ENCODE data around the gene SLC52A3.

SLC52A3 gene

DNA sequence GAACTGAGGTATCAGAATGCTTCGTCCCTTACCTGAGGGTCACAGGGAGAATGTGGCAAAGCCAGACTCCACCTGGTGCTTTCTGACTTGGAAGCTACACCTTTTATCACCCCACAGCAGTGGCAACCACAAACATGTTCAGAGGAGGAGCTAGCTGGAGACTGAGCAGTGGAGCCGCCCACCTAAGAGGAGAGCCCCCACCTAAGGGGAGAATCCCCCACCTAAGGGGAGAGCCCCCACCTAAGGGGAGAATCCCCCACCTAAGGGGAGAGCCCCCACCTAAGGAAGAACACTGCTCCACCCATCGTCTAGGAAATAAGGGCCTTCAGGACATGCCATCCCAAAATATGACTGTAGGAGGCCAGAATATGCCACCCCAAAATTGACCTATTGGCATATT, 4.0 kb downstream of the SLC52A3 start:
- DNase-seq: no peak

DNA sequence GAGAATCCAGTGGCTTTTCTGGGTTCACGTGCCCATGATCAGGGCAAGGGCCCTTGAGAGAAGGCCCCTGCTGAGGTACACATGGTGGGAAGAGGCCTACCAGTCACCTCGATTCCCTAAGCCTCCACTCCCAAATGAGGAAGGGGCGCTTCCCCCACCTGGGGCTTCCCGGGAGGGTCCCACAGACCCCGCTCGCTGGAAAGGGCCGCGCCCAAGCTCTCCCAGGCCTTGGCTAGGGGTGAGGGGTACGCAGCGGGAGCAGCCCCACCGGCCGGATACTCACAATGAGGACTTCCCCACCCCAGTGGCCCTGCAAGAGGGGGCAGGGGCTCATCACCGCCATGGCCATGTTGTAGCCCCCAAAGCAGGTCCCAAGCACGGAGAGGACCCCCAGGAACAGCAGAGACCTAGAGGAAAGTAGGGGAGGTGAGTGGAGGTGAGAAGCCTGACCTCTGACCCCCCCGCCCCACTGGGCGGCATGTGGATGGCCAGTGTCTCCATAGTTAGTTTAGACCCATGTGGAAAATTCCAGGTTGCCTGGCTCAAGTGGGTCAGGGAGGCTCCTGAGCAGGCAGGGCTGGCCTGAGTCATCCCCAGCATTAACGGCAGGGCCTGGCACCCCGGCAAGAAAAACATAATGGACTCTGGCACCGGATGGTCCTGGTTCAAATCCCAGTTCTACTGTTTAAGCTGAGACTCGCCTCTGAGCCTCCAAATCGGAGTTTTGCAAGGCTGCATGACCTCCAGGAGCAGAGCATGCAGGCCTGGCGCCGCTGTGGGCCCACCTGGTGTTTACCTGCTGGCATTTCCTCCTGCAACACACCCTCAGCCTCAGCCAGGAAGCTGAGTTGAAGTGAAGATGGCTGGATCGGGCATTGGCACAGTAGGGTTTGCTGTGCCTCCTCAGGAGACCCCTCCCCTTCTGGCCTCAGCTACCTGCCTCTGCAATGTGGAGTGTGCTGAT, 6.6 kb downstream of the SLC52A3 start:
- DNase-seq: no peak

DNA sequence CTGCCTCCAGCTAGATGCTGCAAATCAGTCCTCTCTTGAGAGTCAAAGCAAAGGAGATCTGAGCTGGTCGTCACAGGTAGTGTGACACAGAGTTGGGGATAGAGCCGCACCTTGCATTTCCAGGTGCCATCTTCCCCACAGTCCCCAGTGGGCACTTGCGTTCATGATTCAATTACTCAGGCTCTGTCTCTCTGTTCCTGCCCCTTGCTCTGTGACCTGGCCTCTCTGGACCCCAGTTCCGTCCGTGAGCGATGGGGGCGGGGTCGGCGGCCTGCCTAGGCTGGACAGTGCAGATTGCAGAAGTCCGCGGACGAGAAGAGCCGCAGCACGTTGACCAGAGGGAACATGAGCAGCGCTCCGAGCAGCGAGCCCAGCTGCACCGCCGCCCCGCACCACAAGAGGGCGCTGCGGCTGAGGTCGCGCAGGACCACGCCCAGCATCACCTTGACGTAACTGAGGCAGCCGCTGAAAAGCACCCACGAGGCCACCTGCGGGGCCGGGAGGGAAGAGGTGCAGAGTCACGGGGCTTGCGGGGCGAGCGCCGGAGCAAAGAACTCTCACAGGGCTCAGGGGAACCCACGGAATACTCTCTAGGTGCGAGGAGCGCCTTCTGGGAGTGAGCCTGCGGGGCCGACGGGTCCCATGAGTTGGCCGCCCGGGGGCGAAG, 7.4 kb downstream of the SLC52A3 start:
- no peak for DNase-seq

DNA sequence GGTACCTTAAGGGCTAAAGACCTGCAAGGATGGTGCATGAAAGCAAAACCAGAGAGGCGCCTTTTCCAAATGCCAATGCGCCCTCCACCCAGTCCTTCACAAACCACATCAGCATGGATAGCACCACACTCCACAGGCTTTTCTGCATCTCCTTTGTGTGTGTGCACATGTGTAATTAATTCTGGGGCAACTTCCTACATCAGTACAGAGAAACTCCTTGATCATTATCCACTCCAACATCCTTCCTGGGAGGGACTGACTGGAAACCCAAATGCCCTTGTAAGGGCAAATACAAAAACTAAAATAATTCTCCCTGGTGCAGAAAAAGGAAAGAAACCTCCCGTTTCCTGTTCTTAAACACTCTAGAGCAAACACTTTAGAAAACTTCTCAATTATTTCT, 10.8 kb downstream of the SLC52A3 start:
- no peak for DNase-seq

DNA sequence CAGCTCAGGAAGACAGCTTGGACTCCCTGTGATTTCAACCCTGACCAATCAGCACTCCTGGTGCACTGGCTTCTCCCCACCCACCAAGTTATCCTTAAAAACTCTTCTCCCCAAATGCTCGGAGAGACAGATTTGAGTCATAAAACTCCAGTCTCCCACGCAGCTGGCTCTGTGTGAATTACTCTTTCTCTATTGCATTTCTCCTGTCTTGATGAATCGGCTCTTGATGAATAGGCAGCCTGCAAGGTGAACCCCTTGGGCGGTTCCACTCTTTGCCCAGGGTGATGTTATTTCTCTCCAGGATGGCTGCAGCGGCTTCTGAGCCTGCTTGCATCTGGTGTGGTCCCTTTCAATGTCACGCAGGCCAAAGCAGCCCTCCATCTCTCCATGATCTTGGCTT, 12.4 kb downstream of the SLC52A3 start:
- DNase-seq: no peak

DNA sequence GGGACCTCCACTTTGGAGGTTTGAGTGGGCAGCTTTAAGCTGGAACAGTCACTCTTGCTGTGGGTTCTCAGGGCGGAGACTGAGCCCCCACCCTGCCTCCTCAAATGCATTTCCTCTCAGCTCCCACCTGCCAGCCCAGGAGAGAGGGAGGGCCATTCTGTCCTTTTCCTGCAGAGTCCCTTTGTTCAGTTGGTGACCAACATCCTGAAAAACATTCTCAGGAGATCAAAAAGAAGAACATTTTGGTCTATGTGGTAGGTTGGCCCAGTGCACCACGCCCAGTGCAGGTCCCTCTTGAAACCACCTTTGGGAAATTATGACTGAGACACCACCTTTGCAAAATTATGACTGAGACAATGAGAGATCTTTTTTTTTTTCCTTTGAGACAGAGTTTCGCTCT, 13.4 kb downstream of the SLC52A3 start:
- no peak for DNase-seq

DNA sequence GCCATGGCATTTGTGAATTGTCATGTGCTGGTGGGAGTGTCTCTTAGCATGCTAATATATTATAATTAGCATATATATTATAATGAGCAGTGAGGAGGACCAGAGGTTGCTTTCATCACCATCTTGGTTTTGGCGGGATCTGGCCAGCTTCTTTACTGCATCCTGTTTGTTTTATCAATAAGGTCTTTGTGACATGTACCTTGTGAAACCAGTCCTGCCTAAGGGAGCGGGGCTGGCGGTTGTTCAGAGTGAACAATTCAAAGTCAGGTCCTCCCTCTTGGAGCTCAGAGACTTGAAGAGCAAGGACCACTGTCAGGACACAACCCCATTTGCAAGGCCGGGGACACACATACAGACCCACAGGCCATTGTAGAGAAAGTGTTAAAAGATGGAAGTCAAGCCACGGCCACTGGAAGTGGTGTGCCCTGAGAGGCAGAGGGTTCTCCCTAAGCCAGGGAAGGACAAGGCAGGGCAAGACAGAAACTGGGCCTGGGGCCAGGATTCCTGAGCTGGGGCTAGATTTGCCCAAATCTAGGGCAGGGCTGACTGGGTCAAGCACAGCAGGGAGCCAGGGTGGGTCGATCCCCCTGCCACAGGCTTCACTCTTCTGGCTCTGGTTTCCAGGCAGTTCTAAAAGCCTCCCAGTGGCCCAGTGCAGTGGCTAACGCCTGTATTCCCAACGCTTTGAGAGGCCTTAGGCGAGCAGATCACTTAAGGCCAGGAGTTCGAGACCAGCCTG, 14.2 kb downstream of the SLC52A3 start:
- DNase-seq: no peak

DNA sequence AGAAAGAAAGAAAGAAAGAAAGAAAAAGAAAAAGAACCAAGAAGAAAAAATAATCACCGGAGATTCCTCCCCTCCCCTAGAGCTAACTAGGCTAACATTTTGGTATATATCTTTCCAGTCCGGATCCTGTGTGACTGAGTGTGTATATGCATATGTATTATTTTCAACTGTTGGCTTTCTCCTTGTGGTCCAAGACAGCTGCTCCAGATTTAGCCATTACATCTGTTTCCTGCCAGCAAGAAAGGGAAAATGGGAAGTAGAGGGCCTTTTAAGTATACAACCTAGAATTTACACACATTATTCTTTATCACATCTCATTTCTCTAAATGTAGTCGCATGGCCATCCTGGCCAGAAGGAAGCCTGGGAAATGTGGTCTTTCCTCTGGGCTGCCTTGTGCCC, 15.2 kb downstream of the SLC52A3 start:
- DNase-seq: no peak

DNA sequence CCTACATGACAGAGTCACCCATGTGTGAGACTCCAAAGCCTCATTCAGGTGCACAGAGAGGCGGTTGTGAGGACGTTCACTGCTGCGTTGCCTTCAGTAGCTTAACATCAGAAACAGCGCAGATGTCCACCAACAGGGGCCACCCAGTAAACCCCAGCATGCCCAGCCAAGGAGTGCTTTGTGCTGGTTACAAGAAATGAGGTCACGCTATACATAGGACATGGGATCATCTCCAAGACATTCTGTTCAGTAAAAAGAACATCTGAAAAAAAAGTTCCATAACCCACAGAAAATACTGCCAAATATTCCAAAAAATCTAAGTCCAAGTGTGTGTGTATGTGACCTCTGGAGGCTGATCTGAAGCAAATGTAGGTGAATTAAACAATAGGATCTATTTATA, 16.0 kb downstream of the SLC52A3 start:
- DNase-seq: no peak

DNA sequence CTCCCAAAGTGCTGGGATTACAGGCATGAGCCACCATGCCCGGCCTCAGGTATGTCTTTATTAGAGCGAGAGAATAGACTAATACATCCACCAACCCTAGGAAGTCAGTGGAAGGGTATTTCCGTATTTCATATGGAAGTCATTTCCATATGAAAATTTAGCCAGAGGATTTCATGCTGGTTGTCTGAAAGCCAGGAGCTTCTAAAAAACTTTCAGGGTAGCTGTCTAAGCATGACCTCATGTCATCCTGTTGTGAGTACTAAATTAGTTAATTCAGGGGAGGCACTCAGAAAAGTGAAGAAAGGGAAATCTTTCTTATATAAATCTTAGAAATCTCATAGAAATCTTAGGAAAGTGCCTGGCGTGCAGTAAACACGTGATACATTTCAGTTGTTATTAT, 16.5 kb downstream of the SLC52A3 start:
- DNase-seq: no peak

DNA sequence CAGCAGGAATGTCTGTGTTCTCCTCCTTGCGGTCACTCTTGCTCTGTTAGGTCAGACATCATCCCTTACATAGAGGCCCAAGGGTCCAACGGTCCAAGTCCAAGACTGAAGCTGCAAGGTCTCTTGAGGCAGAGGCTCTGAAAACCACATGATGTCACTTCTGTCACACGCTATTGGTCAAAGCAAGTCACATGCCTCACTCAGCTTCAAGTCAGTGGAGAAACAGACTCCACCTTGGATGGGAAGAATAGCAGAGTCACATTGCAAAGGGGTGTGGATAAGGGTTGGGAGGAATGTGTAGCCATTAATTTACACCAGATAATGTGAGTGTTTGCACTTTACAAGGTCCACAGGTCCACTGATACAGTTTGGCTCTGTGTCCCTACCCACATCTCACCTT, 17.5 kb downstream of the SLC52A3 start:
- peak; percentile 21 for DNase-seq

DNA sequence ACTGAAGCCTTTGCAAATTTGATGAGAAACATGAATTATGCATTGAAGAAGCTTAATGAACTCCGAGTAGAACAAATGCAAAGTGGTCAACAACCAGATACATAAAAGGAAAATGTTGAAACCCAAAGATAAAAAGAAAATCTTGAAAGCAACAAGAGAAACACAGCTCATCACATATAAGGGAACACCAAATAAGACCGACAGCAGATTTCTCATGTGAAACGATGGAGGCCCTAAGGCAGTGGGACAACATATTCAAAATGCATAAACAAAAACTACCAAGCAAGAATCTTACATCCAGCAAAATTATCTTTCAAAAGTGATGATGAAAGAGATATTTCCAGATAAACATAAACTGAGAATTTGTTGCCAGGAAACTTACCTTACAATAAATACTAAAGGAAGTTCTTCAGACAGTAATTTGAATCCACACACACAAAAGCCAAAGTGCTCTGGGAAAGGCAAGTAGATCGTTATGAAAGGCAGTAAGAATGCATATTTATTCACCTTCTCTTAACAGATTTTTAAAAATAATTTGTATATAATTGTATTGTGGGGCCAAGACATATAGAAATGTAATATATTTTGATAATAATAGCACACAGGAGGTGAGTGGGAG, 22.5 kb downstream of the SLC52A3 start:
- no peak for DNase-seq

DNA sequence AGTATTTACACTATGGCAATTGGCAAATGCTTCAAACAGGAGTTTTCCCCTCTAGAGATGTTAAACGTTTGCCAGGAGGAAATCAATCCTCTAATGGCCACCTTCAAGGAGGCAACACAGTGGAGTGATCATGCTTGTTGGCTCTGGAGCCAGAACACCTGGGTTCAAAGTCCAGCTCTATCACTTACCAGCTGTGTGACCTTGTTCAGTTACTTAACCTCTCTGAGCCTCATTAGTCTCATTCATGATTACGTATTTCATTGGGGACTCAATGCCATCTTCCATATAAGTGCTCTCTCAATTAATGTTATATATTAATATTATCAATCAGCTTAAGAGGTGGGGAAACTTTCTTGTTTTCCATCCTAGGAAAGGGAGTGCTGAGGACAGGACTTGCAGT, 26.1 kb downstream of the SLC52A3 start:
- no peak for DNase-seq

DNA sequence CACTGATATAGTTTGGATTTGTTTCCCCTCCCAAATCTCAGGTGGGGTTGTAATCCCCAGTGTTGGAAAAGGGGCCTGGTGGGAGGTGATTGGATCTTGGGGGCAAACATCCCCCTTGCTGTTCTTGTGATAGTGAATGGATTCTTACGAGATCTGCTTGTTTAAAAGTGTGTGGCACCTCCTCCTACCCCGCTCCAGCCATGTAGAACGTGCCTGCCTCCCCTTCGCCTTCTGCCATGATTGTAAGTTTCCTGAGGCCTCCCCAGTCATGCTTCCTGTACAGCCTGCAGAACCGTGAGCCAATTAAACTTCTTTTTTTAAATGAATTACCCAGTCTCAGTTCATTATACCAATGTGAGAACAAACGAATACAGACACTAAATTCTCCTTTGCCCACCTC, 26.7 kb downstream of the SLC52A3 start:
- no peak for DNase-seq

DNA sequence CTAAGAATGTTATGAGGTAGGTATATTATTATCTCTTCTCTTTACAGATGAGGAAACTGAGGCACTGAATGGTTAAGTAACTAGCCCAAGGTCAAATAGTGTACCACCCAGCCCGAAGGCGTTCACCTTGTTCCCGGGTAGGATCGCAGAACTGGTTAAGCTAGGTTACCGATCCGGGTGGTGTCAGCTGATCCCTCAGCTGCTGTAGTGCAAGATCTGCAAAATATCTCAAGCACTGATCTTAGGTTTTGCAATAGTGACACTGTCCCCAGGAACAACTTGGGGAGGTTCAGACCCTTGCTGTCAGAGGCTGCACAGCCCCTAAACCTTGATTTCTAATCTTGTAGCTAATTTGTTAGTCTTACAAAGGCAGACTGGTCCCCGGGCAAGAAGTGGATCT, 28.1 kb downstream of the SLC52A3 start:
- DNase-seq: no peak

DNA sequence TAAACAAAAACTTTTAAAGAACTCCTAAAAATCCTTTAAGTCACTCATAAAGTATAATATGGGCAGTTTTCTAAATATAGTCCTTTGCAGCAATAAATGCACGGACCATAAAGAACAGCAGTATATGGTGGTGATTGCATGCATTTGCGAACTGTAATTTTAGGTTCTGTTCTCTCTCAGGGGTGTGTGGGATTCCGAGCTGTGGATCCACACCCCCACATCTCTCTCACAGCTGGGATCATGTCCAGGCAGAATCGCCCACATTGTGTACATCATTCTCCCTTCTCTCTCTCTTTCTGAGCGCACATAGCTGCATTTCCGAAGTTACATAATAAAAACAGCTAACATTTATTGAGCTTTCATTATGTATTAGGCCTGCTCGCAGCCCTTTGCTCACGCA, 28.6 kb downstream of the SLC52A3 start:
- DNase-seq: no peak

DNA sequence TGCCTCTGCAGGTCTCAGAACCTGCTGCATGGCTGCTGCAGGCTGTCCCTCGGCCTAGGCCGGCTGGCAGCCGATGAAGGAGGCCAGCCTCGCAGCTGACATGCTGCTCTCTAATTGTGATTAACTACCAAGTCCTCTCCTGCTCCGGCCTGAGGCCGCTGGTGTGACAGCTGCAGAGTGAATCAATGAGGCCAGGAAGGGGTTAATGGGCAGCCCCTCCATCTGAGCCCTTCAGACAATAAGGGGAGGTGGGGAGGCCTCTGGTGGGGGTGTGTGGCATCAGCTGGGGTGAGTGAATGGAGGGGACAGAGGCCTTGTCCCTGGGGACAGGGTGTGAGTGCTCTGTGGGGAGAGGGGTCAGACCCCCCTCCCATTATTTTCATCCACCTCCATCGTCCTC, 34.4 kb downstream of the SLC52A3 start:
- DNase-seq: no peak

DNA sequence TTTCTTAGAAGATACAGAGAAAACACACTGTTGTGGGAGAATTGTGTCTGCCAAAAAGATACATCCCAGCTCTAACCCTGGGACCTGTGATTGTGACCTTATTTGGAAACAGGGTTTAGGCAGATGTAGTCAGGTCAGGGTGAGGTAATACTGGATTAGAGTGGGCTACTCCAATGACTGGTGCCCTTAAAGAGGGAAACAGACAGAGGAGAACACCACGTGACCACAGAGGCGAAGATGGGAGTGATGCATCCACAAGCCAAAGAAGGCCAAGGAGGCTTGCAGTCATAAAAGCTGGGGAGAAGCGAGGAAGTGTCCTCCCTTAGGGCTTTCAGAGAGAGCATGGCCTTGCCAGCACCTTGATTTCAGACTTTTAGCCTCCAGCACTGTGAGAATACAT, 35.6 kb downstream of the SLC52A3 start:
- no peak for DNase-seq

DNA sequence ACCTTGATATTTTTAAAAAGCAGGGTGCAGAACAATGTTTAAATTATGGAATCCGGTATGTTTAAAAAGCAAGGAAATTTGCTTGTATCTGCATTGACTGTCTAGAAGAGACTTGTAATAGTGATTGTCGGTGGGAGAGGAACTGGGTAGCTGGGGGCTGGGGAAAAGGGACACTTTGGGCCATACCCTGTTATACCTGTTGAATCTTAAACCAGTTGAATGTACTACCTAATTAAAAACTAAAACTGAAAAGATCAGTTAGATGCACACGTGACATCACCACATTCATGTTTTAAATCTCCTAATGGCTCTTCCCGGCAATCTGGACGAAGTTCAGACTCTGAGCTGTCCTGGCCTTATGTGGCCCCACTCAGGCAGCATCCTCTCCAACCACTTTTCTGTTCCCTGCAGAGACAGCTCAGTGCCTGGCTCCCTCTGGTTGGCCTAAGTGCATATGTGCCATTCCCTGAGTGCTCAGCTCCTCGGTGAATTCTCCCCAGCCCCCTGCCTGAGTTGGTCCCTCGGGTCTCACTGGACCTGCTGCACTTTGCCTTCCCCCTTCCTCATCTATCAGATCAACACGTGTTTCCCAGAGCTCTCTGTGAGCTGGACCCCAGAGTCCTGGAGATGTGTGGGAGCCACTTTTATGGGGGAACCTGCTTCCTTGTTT, 36.3 kb downstream of the SLC52A3 start:
- no peak for DNase-seq

DNA sequence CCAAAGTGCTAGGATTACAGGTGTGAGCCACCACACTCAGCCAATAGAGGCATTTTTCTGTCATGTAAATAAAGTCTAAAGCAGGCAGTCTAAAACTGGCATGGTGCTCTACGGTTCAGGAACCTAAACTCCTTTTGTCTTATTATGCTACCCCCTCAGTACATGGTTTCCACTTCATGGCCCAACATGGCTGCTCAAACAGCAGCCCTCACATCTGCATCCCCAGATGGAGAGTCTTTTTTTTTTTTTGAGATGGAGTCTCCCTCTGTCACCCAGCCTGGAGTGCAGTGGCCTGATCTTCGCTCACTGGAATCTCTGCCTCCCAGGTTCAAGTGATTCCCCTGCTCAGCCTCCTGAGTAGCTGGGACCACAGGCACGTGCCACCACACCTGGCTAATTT, 38.3 kb downstream of the SLC52A3 start:
- no peak for DNase-seq

DNA sequence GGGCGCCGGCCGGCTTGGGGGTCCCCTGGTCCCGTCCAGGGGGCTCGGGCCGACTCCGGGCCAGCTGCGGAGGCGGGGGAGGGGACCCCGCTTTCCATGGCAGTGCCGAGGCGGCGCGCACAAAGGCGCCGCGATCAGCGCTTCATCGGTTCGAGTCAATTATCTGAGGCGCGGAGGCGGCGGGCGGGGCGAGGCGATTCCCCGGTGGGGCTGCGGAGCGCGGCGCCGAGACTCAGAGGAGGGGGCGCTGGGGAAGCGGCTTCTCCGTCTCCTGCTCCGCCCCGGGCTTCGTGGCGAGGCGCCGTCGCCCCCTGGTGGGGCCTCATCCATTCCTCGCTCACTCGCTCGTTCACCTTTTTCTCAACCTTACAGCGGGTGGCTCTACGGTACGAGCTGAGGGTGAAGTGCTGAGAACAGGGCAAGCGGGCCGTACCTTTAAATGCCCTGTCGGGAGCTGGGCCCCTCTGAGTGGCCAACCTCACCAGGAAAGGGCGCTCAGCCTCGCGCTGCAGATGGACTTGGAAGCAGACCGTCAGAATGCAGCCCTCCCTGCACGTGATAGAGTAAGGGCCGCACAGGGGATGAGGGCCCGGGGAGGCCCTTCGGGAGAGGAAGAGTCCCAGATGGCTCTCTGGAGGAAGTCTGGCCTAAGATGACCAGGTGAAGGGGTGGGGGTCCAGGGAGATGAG, 39.9 kb downstream of the SLC52A3 start:
- peak; percentile 89 for DNase-seq

DNA sequence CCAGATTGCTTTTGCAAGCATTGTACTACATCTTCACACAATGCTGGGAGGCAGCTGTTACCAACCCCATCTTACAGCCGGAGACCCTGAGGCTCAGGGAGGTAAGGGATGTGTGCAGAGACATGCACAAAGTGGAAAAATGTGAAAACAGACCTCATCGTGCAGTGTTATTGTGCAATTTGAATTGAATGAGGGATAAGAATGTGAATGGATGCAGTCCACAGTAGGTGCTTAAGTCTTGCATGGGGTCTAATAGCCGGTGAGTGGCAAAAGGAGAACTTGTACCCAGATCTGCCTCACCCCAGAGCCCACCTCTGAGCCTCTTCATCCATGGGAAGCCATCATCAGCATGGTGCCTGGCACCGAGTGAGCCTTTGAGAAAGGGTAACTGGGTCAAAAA, 42.1 kb downstream of the SLC52A3 start:
- no peak for DNase-seq

Measured in NCI-H2171 treated with DMSO at 0.1 percent for 48 hours (cell line).